ENCODE measurements around the gene KCNJ14.
A peak's percentile ranks its signal among the peaks of the same experiment; 100 is the strongest.

GRCh38 chr19:48501494-48502349, 46.3 kb downstream of the KCNJ14 start:
- TF ChIP-seq SP1 (IDR thresholded peaks at IDR 0.05): peak; percentile 63; the same call in 1 of the 2 replicates
- TF ChIP-seq SUZ12 (IDR thresholded peaks at IDR 0.05): no peak
- TF ChIP-seq FOXM1 (IDR thresholded peaks at IDR 0.05; ENCODE audit: borderline replicate concordance): no peak
- no peak for TF ChIP-seq BHLHE40 (IDR thresholded peaks at IDR 0.05; ENCODE audit: borderline replicate concordance)
- TF ChIP-seq ELF4 (IDR thresholded peaks at IDR 0.05): no peak
- TF ChIP-seq HDGF (IDR thresholded peaks at IDR 0.05; ENCODE audit: borderline replicate concordance): no peak
- TF ChIP-seq ARNT (IDR thresholded peaks at IDR 0.05): no peak
- TF ChIP-seq FOXK2 (IDR thresholded peaks at IDR 0.05): no peak
- no peak for TF ChIP-seq TARDBP (IDR thresholded peaks at IDR 0.05)

Data from HEK293T (cell line).